Small intestine (tissue), 7 donors: ENCODE results near the gene PAPPA. TPM values are rescaled to one million over a fixed set of nuclear protein-coding genes. Genes with fewer than 3 reads are reported as not detected.

Experiments
- DNase-seq, 2 donors: peaks; one replicate each; pipeline versions ENCODE4 v3.0.0 to v3.0.0-alpha.2; 2013
- FAIRE-seq: peaks from 2 replicates; lab custom pipeline; 2012; peaks lifted over from hg19 to GRCh38; lab: Jason Lieb, UNC
- H3K27ac ChIP-seq, 3 donors: one replicate each; pipeline ENCODE4 v1.5.1; 2013; ENCODE audit warnings: low read length in 2 of 3, mild to moderate bottlenecking in 2 of 3, control low read depth in 1 of 3, inconsistent platforms in 1 of 3, low read depth in 1 of 3, moderate library complexity in 1 of 3
- H3K27me3 ChIP-seq, 3 donors: one replicate each; pipeline ENCODE4 v1.6.1; 2013; ENCODE audit warnings: low read length in 3 of 3, inconsistent platforms in 1 of 3; ENCODE audit not compliant: control insufficient read depth in 3 of 3, insufficient read depth in 3 of 3
- H3K36me3 ChIP-seq, 3 donors: one replicate each; pipeline ENCODE4 v1.6.1; 2013; ENCODE audit warnings: low read length in 3 of 3, inconsistent platforms in 1 of 3, low read depth in 1 of 3, mild to moderate bottlenecking in 1 of 3, moderate library complexity in 1 of 3; ENCODE audit not compliant: control insufficient read depth in 3 of 3, insufficient read depth in 2 of 3
- H3K4me1 ChIP-seq, 3 donors: one replicate each; pipeline ENCODE4 v1.6.1; 2013; ENCODE audit warnings: low read length in 2 of 3, inconsistent platforms in 1 of 3, low read depth in 1 of 3, mild to moderate bottlenecking in 1 of 3, moderate library complexity in 1 of 3; ENCODE audit not compliant: control insufficient read depth in 3 of 3, insufficient read depth in 2 of 3
- H3K4me3 ChIP-seq, 3 donors: one replicate each; pipeline ENCODE4 v1.5.1; 2013; ENCODE audit warnings: low read length in 3 of 3, control low read depth in 1 of 3, inconsistent platforms in 1 of 3, low read depth in 1 of 3, mild to moderate bottlenecking in 1 of 3, moderate library complexity in 1 of 3
- H3K9me3 ChIP-seq, 2 donors: one replicate each; pipeline ENCODE4 v1.6.1; 2013; ENCODE audit warnings: low read depth in 1 of 2, low read length in 1 of 2; ENCODE audit not compliant: control insufficient read depth in 2 of 2, insufficient read depth in 1 of 2
- WGBS, 3 donors: extraction: QIAGEN DNeasy Blood & Tissue Kit; methylation state at CpG; one replicate each; pipeline ENCODE4 v1.1.7; 2013; 5-methylcytosine and 5-hydroxymethylcytosine counted together
- polyA plus RNA-seq, 4 donors: library from polyadenylated mRNA; stranded (reverse) in 3 of 4; unstranded in 1 of 4; fragments of 200-250 nt in 3 of 4; fragments of 120-200 nt in 1 of 4; gene quantifications; one replicate each; pipeline versions ENCODE4 v1.2.1 to v1.2.3, GENCODE V29; 2013
- donor health status: healthy with polysubstance abuse.
- donor health status: control.
- donor health status: control.
- donor health status: Bipolar disorder and iron deficiency.
- donor health status: healthy.

The PAPPA gene
- polyA plus RNA-seq, 4 donors = 0.27 to 1.2 (median 0.88) TPM; not detected in 1

DNA sequence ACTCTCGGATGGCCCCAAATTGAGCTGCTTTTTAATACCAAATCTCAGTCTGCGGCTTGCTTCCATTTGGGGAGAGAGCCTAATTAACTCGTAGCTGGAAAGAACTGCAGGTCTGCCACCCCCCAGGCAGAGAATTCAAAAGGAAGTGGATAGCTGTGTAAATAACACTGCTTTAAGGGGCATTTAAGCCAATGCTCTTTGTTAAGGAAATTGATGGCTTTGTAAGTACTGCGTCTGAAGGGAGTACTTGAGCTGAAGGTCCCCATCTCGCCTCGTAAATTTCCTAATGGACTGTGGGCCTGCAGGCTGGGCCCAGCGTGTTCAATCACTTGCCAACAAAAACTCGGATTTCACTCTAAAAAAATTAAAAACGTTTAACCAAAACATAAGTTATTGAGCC lies 132.7 kb downstream of the PAPPA start:
- FAIRE-seq (no peak), DNase-seq (no peak)

GRCh38 chr9:116287721-116288120 lies 134.1 kb downstream of the PAPPA start:
- H3K4me3 ChIP-seq = no peak overlapping the region
- DNase-seq (no peak), FAIRE-seq (no peak)
- no peaks in the 10 kb centered on the region for H3K4me1 ChIP-seq
- H3K36me3 ChIP-seq = no peaks in the 10 kb centered on the region
- H3K9me3 ChIP-seq = no peaks in the 10 kb centered on the region
- H3K27me3 ChIP-seq = no peaks in the 10 kb centered on the region
- WGBS, 3 donors = 86 to 91% (median 87%) methylated on average over 4 of the region's 4 CpGs
- H3K27ac ChIP-seq = no peak overlapping the region

More for the DNA sequence above, 132.7 kb downstream of the PAPPA start:
- no peaks in the 10 kb centered on the region for H3K27me3 ChIP-seq
- no peaks in the 10 kb centered on the region for H3K36me3 ChIP-seq
- H3K9me3 ChIP-seq = no peaks in the 10 kb centered on the region
- H3K4me1 ChIP-seq = no peaks in the 10 kb centered on the region
- no peak overlapping the region for H3K27ac ChIP-seq
- 38 to 45% (median 44%) methylated on average over 9 of the region's 9 CpGs for WGBS, 3 donors
- H3K4me3 ChIP-seq = no peak overlapping the region

GRCh38 chr9:116288658-116289057 lies 135.1 kb downstream of the PAPPA start:
- DNase-seq (no peak), FAIRE-seq (no peak)
- no peaks in the 10 kb centered on the region for H3K36me3 ChIP-seq
- no peaks in the 10 kb centered on the region for H3K4me1 ChIP-seq
- WGBS, 3 donors = 74 to 86% (median 76%) methylated on average over 3 of the region's 3 CpGs
- no peak overlapping the region for H3K27ac ChIP-seq
- no peaks in the 10 kb centered on the region for H3K9me3 ChIP-seq
- H3K27me3 ChIP-seq = no peaks in the 10 kb centered on the region
- H3K4me3 ChIP-seq = no peak overlapping the region

- Histone ChIP-seq H3K36me3 (no peaks in the 10 kb centered on the region), H3K9me3 (no peaks in the 10 kb centered on the region), H3K27ac (no peak overlapping the region), H3K4me3 (no peak overlapping the region), H3K27me3 (peaks cover 0 to 2% (median 0%) of the 10 kb centered on the region in 3 donors), H3K4me1 (no peaks in the 10 kb centered on the region)
- WGBS, 3 donors = 35 to 59% (median 41%) methylated on average over 2 of the region's 2 CpGs
- no peak for FAIRE-seq
- no peak for DNase-seq
Measured at GRCh38 chr9:116297346-116297745, 143.8 kb downstream of the PAPPA start.

DNA sequence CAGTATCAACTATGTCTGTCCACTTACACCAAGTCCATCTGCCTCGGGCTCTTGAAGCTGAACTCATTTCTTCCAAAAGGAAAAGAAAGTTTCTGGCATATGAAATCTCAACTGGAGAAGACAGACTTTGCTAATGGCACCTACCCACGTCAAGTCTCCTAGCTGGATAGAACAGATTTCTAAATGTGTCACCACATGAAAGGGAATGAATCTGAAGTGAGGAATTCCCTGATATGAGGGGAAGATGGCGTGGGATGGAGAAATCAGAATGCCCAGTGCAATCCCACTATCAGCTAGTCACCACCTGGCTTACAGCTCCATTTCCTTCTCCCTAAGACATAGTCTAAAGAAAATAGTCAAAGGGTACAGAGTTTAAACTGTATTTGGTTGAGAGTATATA lies 144.7 kb downstream of the PAPPA start:
- H3K9me3 ChIP-seq = no peaks in the 10 kb centered on the region
- peaks cover 0 to 2% (median 0%) of the 10 kb centered on the region in 3 donors for H3K27me3 ChIP-seq
- 53 to 77% (median 59%) methylated on average over 3 of the region's 3 CpGs for WGBS, 3 donors
- no peaks in the 10 kb centered on the region for H3K36me3 ChIP-seq
- no peak overlapping the region for H3K27ac ChIP-seq
- FAIRE-seq (no peak), DNase-seq (no peak)
- H3K4me1 ChIP-seq = no peaks in the 10 kb centered on the region
- H3K4me3 ChIP-seq = no peak overlapping the region

DNA sequence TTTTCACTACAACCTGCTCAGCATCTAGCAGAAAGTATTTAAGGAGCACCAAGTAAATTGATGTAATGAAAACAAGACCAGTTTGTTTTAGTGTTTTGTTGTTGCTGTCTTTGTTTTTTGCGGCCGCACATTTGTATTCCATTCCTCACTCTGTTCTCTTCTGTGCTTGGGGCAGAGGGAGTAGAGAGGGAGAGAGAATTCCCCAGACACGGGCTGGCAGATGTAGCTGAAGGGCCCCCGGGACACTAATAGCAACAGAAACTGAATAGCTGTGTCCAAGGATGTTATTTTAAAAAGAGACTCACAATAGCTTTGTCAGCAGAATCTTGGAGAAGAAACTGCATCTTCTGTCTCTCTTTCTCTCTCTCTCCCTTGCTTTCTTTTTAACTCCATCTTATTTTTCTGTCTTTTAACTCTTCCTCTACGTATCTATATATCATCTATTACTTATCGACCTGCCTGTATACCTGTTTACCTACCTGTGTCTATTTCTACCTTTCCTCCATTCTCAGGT lies 145.3 kb downstream of the PAPPA start:
- 61 to 78% (median 70%) methylated on average over 6 of the region's 6 CpGs for WGBS, 3 donors
- no peaks in the 10 kb centered on the region for H3K4me1 ChIP-seq
- peaks cover 0 to 2% (median 0%) of the 10 kb centered on the region in 3 donors for H3K27me3 ChIP-seq
- H3K36me3 ChIP-seq = no peaks in the 10 kb centered on the region
- DNase-seq (no peak), FAIRE-seq (no peak)
- H3K27ac ChIP-seq = no peak overlapping the region
- H3K9me3 ChIP-seq = no peaks in the 10 kb centered on the region
- no peak overlapping the region for H3K4me3 ChIP-seq

- no peaks in the 10 kb centered on the region for H3K9me3 ChIP-seq
- no peak for FAIRE-seq
- H3K27me3 ChIP-seq = peaks cover 0 to 2% (median 0%) of the 10 kb centered on the region in 3 donors
- 62 to 70% (median 70%) methylated on average over 2 of the region's 2 CpGs for WGBS, 3 donors
- H3K4me1 ChIP-seq = no peaks in the 10 kb centered on the region
- no peaks in the 10 kb centered on the region for H3K36me3 ChIP-seq
- DNase-seq = no peak
- no peak overlapping the region for H3K4me3 ChIP-seq
- H3K27ac ChIP-seq = no peak overlapping the region
Measured at GRCh38 chr9:116300360-116300870, 146.8 kb downstream of the PAPPA start.

DNA sequence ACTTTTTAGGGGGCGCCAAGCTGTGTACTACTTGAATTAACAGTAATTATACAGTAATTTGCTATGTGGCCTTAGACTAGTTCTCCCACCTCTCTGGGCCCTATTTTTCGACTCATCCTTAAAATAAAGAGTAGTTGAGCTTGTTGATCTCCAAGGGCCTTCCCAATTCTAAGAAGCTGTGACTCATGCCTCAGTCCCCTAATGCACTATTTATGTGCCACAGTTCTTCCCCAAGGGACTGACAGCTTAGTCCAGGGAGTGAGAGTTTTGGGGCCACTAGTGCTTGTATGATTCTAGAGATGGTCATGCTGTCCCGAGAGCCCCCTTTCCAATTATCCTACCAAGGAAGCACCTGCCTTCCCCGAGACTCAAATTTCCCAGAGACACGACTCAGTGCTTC lies 149.7 kb downstream of the PAPPA start:
- no peak overlapping the region for H3K4me3 ChIP-seq
- H3K9me3 ChIP-seq = no peaks in the 10 kb centered on the region
- H3K27me3 ChIP-seq = peaks cover 0 to 2% (median 0%) of the 10 kb centered on the region in 3 donors
- H3K27ac ChIP-seq = no peak overlapping the region
- FAIRE-seq = no peak
- no peaks in the 10 kb centered on the region for H3K4me1 ChIP-seq
- no peak for DNase-seq
- no peaks in the 10 kb centered on the region for H3K36me3 ChIP-seq
- 70 to 82% (median 78%) methylated on average over 5 of the region's 5 CpGs for WGBS, 3 donors
